HEK293T (cell line): ENCODE measurements around the gene CD36.

Experiments used
- BHLHE40 ChIP-seq: fragments of 450-650 bp; IDR thresholded peaks from 2 replicates; pipeline ENCODE4 v1.6.1; 2016; ENCODE audit warnings: mild to moderate bottlenecking, moderate library complexity, borderline replicate concordance
- FOXK2 ChIP-seq: fragments of 450-650 bp; IDR thresholded peaks from 2 replicates; pipeline ENCODE4 v1.6.1; 2016; ENCODE audit warnings: mild to moderate bottlenecking
- FOXM1 ChIP-seq: fragments of 450-650 bp; IDR thresholded peaks from 2 replicates; pipeline ENCODE4 v1.6.1; 2017; ENCODE audit warnings: mild to moderate bottlenecking, borderline replicate concordance
- HDGF ChIP-seq: fragments of 450-650 bp; IDR thresholded peaks from 2 replicates; pipeline ENCODE4 v1.6.1; 2017; ENCODE audit warnings: antibody characterized with exemption, borderline replicate concordance
- SP1 ChIP-seq: fragments of 450-650 bp; IDR thresholded peaks from 2 replicates; pipeline ENCODE4 v1.6.1; 2017

DNA sequence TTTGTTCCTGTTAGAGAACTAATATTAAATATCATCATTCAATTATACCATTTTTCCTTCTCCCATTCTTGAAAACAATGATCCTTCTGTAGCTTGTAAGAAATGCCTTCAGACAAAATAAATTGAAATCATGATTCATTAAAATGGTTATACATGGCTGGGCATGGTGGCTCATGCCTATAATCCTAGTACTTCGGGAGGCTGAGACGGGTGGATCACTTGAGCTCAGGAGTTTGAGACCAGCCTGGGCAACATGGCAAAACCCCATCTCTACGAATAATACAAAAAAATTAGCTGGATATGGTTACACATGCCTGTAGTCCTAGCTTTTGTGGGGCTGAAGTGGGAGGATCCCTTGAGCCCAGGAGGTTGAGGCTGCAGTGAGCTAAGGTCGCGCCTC is 13.0 kb downstream of the CD36 start:
- TF ChIP-seq FOXK2 (no peak), HDGF (no peak), SP1 (no peak), FOXM1 (no peak), BHLHE40 (no peak)
